K562 (cell line): ENCODE results near the gene CD46. TPM values are rescaled to one million over a fixed set of nuclear protein-coding genes. Genes with fewer than 3 reads are reported as not detected.

Experiments
- ADNP ChIP-seq: fragments of 200-800 bp; sonication (Bioruptor generic); IDR thresholded peaks from 2 replicates; pipeline ENCODE4 v1.6.1; 2016; ENCODE audit warnings: missing genetic modification characterization, missing compliant biosample characterization
- ARHGAP35 ChIP-seq: fragments of 450-650 bp; IDR thresholded peaks from 2 replicates; pipeline ENCODE4 v1.6.1; 2018; ENCODE audit not compliant: partially characterized antibody
- ARNT ChIP-seq, 2 experiments: fragments of 450-650 bp; IDR thresholded peaks; 2 replicates each; pipeline ENCODE4 v1.6.1; 2016; ENCODE audit warnings: mild to moderate bottlenecking in 1 of 2
- CBFA2T2 ChIP-seq: fragments of 450-650 bp; conservative IDR thresholded peaks from 2 replicates; pipeline ENCODE4 v1.6.1; 2017; ENCODE audit warnings: mild to moderate bottlenecking
- DDX20 ChIP-seq: fragments of 450-650 bp; IDR thresholded peaks from 2 replicates; pipeline ENCODE4 v1.6.1; 2016; ENCODE audit warnings: missing genetic modification characterization, low read depth, mild to moderate bottlenecking, missing compliant biosample characterization, moderate library complexity
- ERF ChIP-seq: fragments of 450-650 bp; formaldehyde crosslinking; IDR thresholded peaks from 2 replicates; pipeline ENCODE4 v1.4.0; 2020; ENCODE audit warnings: mild to moderate bottlenecking, mixed read lengths
- EWSR1 ChIP-seq: fragments of 450-650 bp; IDR thresholded peaks from 2 replicates; pipeline ENCODE4 v1.6.1; 2018; ENCODE audit warnings: borderline replicate concordance, mild to moderate bottlenecking, low read depth, moderate library complexity; ENCODE audit not compliant: partially characterized antibody
- HDAC2 ChIP-seq: fragments of 450-650 bp; IDR thresholded peaks from 2 replicates; pipeline ENCODE4 v1.6.1; 2016; ENCODE audit warnings: mild to moderate bottlenecking
- HDGF ChIP-seq: fragments of 450-650 bp; IDR thresholded peaks from 2 replicates; pipeline ENCODE4 v1.6.1; 2016
- HLTF ChIP-seq: fragments of 450-650 bp; IDR thresholded peaks from 2 replicates; pipeline ENCODE4 v1.6.1; 2016
- KLF6 ChIP-seq: fragments of 250-450 bp; sonication (Bioruptor Pico); IDR thresholded peaks from 2 replicates; pipeline ENCODE4 v1.4.0; 2020; ENCODE audit warnings: mild to moderate bottlenecking, moderate library complexity, borderline replicate concordance
- NBN ChIP-seq: fragments of 450-650 bp; IDR thresholded peaks from 2 replicates; pipeline ENCODE4 v1.6.1; 2016; ENCODE audit warnings: low read depth, mild to moderate bottlenecking
- NFATC3 ChIP-seq: fragments of 450-650 bp; IDR thresholded peaks from 2 replicates; pipeline ENCODE4 v1.6.1; 2017; ENCODE audit warnings: mild to moderate bottlenecking
- NFE2 ChIP-seq: IDR thresholded peaks from 2 replicates; pipeline ENCODE4 v1.6.1; 2014; ENCODE audit warnings: antibody characterized with exemption, low read depth
- PYGO2 ChIP-seq: fragments of 450-650 bp; IDR thresholded peaks from 2 replicates; pipeline ENCODE4 v1.6.1; 2016; ENCODE audit warnings: mild to moderate bottlenecking, missing genetic modification characterization, moderate library complexity, missing compliant biosample characterization
- RHOXF2B ChIP-seq: fragments of 250-450 bp; sonication (Bioruptor Pico); conservative IDR thresholded peaks from 2 replicates; pipeline ENCODE4 v1.5.1; 2021
- SMARCE1 ChIP-seq: fragments of 450-650 bp; IDR thresholded peaks from 2 replicates; pipeline ENCODE4 v1.7.1; 2016; ENCODE audit warnings: mild to moderate bottlenecking
- STAT5A ChIP-seq: IDR thresholded peaks from 2 replicates; pipeline ENCODE4 v1.6.1; 2012; ENCODE audit warnings: low read length, inconsistent platforms, borderline replicate concordance
- ZEB2 ChIP-seq: fragments of 450-650 bp; IDR thresholded peaks from 2 replicates; pipeline ENCODE4 v1.6.1; 2016
- ZNF717 ChIP-seq: fragments of 250-450 bp; sonication (Bioruptor Pico); IDR thresholded peaks from 2 replicates; pipeline ENCODE4 v1.5.0; 2021
- polyA plus RNA-seq, 8 experiments: library from polyadenylated mRNA; depleted of rRNA in 4 of 8; stranded (reverse) in 5 of 8; unstranded in 3 of 8; fragments of >200 nt; fragmentation: Nextera tagmentation in 2 of 8; fragmentation: Illumina TruSeq in 1 of 8; extraction: Ambion mirVana in 2 of 8; extraction: Trizol in 1 of 8; gene quantifications; 2 replicates each; pipeline versions ENCODE4 v1.2.1 to v1.2.3, GENCODE V29; 2011 to 2014; ENCODE audit warnings: inconsistent platforms in 1 of 8, missing spikeins in 1 of 8
- total RNA-seq, 7 experiments: library from RNA; depleted of rRNA in 6 of 7; stranded (reverse); fragments of >200 nt in 6 of 7; fragmentation: Illumina TruSeq in 2 of 7; extraction: Trizol in 2 of 7; gene quantifications; 2 replicates each; pipeline versions ENCODE4 v1.2.1 to v1.2.3, GENCODE V29; 2011 to 2021; ENCODE audit warnings: low replicate concordance in 1 of 7
- TF ChIP-seq, protein P1 (sequence below): fragments of 450-650 bp; formaldehyde crosslinking; IDR thresholded peaks from 2 replicates; pipeline ENCODE4 v1.4.0; 2020; ENCODE audit warnings: mild to moderate bottlenecking, moderate library complexity
- TF ChIP-seq, protein P2 (sequence below): fragments of 250-450 bp; sonication (Bioruptor Pico); IDR thresholded peaks from 2 replicates; pipeline ENCODE4 v1.8.0; 2022; ENCODE audit warnings: inconsistent platforms, mild to moderate bottlenecking, moderate library complexity, borderline replicate concordance
- TF ChIP-seq, protein P3 (sequence below): fragments of 150-350 bp; IDR thresholded peaks from 2 replicates; pipeline ENCODE4 v1.6.1; 2014; ENCODE audit warnings: low read depth, mild to moderate bottlenecking, low read length, borderline replicate concordance
- TF ChIP-seq, protein P4 (sequence below): fragments of 450-650 bp; IDR thresholded peaks from 2 replicates; pipeline ENCODE4 v1.6.1; 2016
- TF ChIP-seq, protein P5 (sequence below): fragments of 450-650 bp; IDR thresholded peaks from 2 replicates; pipeline ENCODE4 v1.6.1; 2016; ENCODE audit warnings: missing biosample characterization, missing genetic modification characterization

The CD46 gene
- total and polyA plus RNA-seq, 9 of the 15 experiments (the other 6 are each of a cell fraction or from before 2014, with no cell fraction given): 87.9 to 374 (median 156) TPM

DNA sequence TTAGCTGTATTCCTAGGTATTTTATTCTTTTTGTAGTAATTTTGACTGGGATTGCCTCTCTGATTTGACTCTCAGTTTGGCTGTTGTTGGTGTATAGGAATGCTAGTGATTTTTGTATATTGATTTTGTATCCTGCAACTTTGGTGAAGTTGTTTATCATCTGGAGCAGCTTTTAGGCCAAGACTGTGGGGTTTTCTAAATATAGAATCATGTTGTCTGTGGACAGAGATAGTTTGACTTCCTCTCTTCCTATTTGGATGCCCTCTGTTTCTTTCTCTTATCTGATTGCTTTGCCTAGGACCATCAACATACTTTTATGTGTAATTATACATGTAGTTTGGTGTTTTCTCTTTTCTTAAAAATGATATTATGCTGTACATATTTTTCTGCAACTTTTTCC is 27.2 kb downstream of the CD46 start (continued):
- TF ChIP-seq RHOXF2B (CRISPR knock-in tag): no peak
- TF ChIP-seq, protein P1, sequence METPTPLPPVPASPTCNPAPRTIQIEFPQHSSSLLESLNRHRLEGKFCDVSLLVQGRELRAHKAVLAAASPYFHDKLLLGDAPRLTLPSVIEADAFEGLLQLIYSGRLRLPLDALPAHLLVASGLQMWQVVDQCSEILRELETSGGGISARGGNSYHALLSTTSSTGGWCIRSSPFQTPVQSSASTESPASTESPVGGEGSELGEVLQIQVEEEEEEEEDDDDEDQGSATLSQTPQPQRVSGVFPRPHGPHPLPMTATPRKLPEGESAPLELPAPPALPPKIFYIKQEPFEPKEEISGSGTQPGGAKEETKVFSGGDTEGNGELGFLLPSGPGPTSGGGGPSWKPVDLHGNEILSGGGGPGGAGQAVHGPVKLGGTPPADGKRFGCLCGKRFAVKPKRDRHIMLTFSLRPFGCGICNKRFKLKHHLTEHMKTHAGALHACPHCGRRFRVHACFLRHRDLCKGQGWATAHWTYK: no peak
- no peak for TF ChIP-seq NFE2
- TF ChIP-seq DDX20 (tag): no peak
- no peak for TF ChIP-seq ARHGAP35
- TF ChIP-seq, protein P2, sequence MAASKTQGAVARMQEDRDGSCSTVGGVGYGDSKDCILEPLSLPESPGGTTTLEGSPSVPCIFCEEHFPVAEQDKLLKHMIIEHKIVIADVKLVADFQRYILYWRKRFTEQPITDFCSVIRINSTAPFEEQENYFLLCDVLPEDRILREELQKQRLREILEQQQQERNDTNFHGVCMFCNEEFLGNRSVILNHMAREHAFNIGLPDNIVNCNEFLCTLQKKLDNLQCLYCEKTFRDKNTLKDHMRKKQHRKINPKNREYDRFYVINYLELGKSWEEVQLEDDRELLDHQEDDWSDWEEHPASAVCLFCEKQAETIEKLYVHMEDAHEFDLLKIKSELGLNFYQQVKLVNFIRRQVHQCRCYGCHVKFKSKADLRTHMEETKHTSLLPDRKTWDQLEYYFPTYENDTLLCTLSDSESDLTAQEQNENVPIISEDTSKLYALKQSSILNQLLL (CRISPR knock-in tag): no peak
- no peak for TF ChIP-seq ADNP (tag)
- 0 out of 2 replicates have a peak, but pooled peaks have one; percentile 34 for TF ChIP-seq HDGF
- TF ChIP-seq STAT5A: peak; percentile 27; the same call in 1 of the 2 replicates
- no peak for TF ChIP-seq NFATC3
- TF ChIP-seq EWSR1: no peak
- no peak for TF ChIP-seq ZNF717 (CRISPR knock-in tag)
- no peak for TF ChIP-seq PYGO2 (tag)
- no peak for TF ChIP-seq KLF6
- 0 out of 2 replicates have a peak, but pooled peaks have one; percentile 19 for TF ChIP-seq HLTF
- TF ChIP-seq, protein P3, sequence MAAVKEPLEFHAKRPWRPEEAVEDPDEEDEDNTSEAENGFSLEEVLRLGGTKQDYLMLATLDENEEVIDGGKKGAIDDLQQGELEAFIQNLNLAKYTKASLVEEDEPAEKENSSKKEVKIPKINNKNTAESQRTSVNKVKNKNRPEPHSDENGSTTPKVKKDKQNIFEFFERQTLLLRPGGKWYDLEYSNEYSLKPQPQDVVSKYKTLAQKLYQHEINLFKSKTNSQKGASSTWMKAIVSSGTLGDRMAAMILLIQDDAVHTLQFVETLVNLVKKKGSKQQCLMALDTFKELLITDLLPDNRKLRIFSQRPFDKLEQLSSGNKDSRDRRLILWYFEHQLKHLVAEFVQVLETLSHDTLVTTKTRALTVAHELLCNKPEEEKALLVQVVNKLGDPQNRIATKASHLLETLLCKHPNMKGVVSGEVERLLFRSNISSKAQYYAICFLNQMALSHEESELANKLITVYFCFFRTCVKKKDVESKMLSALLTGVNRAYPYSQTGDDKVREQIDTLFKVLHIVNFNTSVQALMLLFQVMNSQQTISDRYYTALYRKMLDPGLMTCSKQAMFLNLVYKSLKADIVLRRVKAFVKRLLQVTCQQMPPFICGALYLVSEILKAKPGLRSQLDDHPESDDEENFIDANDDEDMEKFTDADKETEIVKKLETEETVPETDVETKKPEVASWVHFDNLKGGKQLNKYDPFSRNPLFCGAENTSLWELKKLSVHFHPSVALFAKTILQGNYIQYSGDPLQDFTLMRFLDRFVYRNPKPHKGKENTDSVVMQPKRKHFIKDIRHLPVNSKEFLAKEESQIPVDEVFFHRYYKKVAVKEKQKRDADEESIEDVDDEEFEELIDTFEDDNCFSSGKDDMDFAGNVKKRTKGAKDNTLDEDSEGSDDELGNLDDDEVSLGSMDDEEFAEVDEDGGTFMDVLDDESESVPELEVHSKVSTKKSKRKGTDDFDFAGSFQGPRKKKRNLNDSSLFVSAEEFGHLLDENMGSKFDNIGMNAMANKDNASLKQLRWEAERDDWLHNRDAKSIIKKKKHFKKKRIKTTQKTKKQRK: no peak
- TF ChIP-seq ZEB2: no peak
- TF ChIP-seq NBN: peak; percentile 52; the same call in 1 of the 2 replicates
- TF ChIP-seq ARNT (IDR thresholded peaks at IDR 0.05): peak in 1 of 2 experiments; percentile 81; a peak in 3 of 4 replicates
- peak; percentile 74 for TF ChIP-seq CBFA2T2
- TF ChIP-seq, protein P4, sequence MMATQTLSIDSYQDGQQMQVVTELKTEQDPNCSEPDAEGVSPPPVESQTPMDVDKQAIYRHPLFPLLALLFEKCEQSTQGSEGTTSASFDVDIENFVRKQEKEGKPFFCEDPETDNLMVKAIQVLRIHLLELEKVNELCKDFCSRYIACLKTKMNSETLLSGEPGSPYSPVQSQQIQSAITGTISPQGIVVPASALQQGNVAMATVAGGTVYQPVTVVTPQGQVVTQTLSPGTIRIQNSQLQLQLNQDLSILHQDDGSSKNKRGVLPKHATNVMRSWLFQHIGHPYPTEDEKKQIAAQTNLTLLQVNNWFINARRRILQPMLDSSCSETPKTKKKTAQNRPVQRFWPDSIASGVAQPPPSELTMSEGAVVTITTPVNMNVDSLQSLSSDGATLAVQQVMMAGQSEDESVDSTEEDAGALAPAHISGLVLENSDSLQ: 0 out of 2 replicates have a peak, but pooled peaks have one; percentile 19
- no peak for TF ChIP-seq ERF (CRISPR knock-in tag)
- peak; percentile 92 for TF ChIP-seq SMARCE1
- no peak for TF ChIP-seq HDAC2
- TF ChIP-seq, protein P5, sequence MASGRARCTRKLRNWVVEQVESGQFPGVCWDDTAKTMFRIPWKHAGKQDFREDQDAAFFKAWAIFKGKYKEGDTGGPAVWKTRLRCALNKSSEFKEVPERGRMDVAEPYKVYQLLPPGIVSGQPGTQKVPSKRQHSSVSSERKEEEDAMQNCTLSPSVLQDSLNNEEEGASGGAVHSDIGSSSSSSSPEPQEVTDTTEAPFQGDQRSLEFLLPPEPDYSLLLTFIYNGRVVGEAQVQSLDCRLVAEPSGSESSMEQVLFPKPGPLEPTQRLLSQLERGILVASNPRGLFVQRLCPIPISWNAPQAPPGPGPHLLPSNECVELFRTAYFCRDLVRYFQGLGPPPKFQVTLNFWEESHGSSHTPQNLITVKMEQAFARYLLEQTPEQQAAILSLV (tag): no peak
